ENCODE results near the gene ABCC4. TPM values are rescaled to one million over a fixed set of nuclear protein-coding genes. Genes with fewer than 3 reads are reported as not detected.
A peak's percentile ranks its signal among the peaks of the same experiment; 100 is the strongest.

The ABCC4 gene
- total and polyA plus RNA-seq, 8 donors, result 1.5 to 87.2 (median 29.7) TPM

DNA sequence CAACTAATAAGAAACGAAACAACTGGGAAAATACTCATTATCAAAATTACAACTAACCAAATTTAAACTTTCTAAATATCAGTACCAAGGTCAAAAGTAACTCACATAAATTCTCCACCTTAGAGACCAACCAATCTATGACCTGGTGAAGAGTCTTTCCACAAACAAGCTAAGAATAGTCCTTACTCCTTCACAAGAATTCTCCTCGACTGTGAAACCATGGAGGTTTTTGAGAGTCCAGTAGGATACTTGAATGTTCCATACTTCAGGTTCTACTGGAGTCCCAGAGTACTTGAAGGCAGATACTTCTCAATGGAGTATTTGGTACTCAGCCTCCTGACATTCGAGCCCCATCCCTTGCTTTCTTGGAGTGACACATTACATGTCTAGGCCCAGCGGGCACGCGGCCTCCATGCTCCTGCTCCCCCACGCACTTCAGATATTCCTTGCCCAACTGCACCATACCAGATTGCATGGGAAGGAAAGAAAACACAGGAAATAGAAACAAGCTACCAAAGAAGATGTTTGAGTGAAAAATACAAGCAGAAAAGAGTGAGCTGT is 63.9 kb downstream of the ABCC4 start:
- no peak for TF ChIP-seq POLR2A (IDR thresholded peaks at IDR 0.05)
- no peak for TF ChIP-seq EP300 (IDR thresholded peaks at IDR 0.05)
- no peak for TF ChIP-seq POLR2AphosphoS5 (IDR thresholded peaks at IDR 0.05)
- TF ChIP-seq, protein P1, sequence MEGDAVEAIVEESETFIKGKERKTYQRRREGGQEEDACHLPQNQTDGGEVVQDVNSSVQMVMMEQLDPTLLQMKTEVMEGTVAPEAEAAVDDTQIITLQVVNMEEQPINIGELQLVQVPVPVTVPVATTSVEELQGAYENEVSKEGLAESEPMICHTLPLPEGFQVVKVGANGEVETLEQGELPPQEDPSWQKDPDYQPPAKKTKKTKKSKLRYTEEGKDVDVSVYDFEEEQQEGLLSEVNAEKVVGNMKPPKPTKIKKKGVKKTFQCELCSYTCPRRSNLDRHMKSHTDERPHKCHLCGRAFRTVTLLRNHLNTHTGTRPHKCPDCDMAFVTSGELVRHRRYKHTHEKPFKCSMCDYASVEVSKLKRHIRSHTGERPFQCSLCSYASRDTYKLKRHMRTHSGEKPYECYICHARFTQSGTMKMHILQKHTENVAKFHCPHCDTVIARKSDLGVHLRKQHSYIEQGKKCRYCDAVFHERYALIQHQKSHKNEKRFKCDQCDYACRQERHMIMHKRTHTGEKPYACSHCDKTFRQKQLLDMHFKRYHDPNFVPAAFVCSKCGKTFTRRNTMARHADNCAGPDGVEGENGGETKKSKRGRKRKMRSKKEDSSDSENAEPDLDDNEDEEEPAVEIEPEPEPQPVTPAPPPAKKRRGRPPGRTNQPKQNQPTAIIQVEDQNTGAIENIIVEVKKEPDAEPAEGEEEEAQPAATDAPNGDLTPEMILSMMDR (IDR thresholded peaks at IDR 0.05), result no peak
- Histone ChIP-seq H3K4me1 (peaks cover 0 to 9% (median 5%) of the 10 kb centered on the region in 4 donors), H3K4me3 (no peak overlapping the region), H3K36me3 (no peaks in the 10 kb centered on the region), H3K27ac (no peak overlapping the region), H3K9me3 (no peaks in the 10 kb centered on the region), H3K27me3 (no peaks in the 10 kb centered on the region)
- 87 to 92% (median 90%) methylated on average over 7 of the region's 7 CpGs for WGBS, 5 donors
- no peak for DNase-seq
- intact Hi-C loops (cut with DNase I; ENCODE audit: low total_unique reads), result no loop called here

DNA sequence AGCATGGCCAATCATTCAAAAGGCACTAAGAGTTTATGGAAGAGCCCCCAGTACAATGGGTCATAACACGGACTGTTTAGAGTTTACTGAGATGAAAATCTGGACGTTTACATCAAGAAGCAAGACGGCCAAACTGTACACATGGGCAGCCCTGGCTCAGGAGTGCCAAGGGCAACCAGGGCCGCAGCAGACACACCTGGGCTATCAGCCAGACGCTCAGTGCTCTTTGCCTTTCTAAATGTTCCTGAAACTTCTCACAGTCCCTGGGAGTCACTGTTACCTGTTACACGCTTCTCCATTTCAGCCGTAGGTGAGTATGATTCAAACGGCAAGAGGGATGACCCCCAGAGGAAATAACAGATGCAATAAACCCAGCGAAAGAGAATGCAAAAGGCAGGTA is 64.5 kb downstream of the ABCC4 start:
- Histone ChIP-seq H3K4me3 (no peak overlapping the region), H3K4me1 (peaks cover 0 to 9% (median 5%) of the 10 kb centered on the region in 4 donors), H3K36me3 (no peaks in the 10 kb centered on the region), H3K27ac (no peak overlapping the region), H3K27me3 (no peaks in the 10 kb centered on the region), H3K9me3 (no peaks in the 10 kb centered on the region)
- peak in 1 of 2 donors; percentile 58 for DNase-seq
- no peak for TF ChIP-seq POLR2AphosphoS5 (IDR thresholded peaks at IDR 0.05)
- 42 to 66% (median 61%) methylated on average over 9 of the region's 9 CpGs for WGBS, 5 donors
- intact Hi-C loops (cut with DNase I; ENCODE audit: low total_unique reads), result no loop called here

DNA sequence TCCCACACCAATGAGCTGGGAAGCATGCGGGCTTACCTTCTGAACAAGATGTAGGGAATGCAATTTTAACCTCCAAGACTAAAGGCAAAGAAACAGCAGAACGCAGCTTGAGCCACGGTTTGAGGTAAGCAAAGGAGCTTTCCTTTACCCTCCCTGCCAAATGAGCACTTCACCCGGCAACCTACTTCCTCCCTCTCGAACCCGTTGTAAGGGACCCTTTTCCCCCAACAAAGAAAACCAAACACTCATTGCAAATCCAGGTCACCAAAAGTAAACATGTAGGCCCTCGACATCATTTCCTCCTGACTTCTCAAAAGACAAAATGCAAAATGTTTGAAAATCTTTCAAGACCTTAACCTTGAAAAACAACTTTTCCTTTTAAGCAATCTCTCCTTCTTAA is 65.3 kb downstream of the ABCC4 start:
- TF ChIP-seq POLR2AphosphoS5 (IDR thresholded peaks at IDR 0.05) (no peak), POLR2A (IDR thresholded peaks at IDR 0.05) (no peak), EP300 (IDR thresholded peaks at IDR 0.05) (no peak)
- TF ChIP-seq, protein P1 (IDR thresholded peaks at IDR 0.05), result no peak
- WGBS, 5 donors, result 42 to 50% (median 48%) methylated on average over 7 of the region's 7 CpGs
- no peak overlapping the region for H3K27ac ChIP-seq
- H3K9me3 ChIP-seq, result no peaks in the 10 kb centered on the region
- intact Hi-C loops (cut with DNase I; ENCODE audit: low total_unique reads), result no loop called here
- no peak for DNase-seq
- peaks cover 0 to 9% (median 5%) of the 10 kb centered on the region in 4 donors for H3K4me1 ChIP-seq
- H3K36me3 ChIP-seq, result no peaks in the 10 kb centered on the region
- H3K4me3 ChIP-seq, result no peak overlapping the region
- no peaks in the 10 kb centered on the region for H3K27me3 ChIP-seq

DNA sequence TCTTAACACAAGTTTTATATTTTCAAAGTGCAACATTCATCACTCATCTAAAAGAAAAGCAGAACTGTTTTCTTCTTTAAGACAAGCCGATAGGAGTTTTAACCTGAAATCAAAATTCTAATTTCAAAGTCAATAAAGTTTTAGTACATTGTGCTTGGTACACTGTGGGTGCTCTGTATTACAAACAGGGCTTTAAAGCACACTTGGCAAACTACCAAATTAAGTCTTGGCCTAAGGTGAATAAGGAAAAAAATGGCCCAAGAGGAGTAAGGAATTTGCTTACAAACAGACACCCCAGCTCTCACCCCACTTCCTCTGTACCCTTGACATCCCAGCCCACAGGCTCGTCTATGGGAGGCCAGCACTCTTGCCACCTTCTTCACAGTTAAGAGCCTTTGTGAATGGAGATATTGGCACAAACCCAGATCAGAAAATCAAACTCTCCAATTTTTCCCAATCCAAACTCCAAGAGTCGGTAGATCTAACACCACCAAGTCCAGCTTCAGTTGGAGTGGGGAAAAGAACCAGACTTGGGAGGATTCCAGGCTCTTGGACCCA is 66.0 kb downstream of the ABCC4 start:
- intact Hi-C loops (cut with DNase I; ENCODE audit: low total_unique reads), result no loop called here
- WGBS, 5 donors, result 32 to 39% (median 37%) methylated on average over 3 of the region's 3 CpGs
- peaks cover 0 to 9% (median 5%) of the 10 kb centered on the region in 4 donors for H3K4me1 ChIP-seq
- no peak overlapping the region for H3K4me3 ChIP-seq
- no peak for DNase-seq
- H3K36me3 ChIP-seq, result no peaks in the 10 kb centered on the region
- no peaks in the 10 kb centered on the region for H3K27me3 ChIP-seq
- no peak overlapping the region for H3K27ac ChIP-seq
- TF ChIP-seq EP300 (IDR thresholded peaks at IDR 0.05) (no peak), POLR2A (IDR thresholded peaks at IDR 0.05) (no peak), POLR2AphosphoS5 (IDR thresholded peaks at IDR 0.05) (no peak)
- TF ChIP-seq, protein P1 (IDR thresholded peaks at IDR 0.05), result no peak
- no peaks in the 10 kb centered on the region for H3K9me3 ChIP-seq

DNA sequence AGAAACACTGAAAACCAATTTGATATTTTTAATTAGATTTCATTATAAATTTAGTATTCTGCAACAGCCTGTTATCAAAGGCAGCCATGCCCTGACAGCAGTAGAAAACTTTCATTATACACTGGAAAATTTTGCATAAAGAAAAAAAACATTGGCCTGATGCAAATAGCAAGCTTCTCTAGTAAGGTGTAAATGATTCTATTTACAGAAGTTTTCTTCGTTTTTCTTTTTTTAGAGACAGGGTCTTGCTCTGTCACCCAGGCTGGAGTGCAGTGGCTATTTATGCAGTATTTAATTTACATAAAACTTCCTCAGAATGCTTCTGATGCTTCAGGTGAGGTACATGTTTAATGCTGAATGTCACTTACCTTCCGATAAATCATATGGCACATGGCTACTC is 67.0 kb downstream of the ABCC4 start:
- peaks cover 0 to 9% (median 5%) of the 10 kb centered on the region in 4 donors for H3K4me1 ChIP-seq
- no peaks in the 10 kb centered on the region for H3K27me3 ChIP-seq
- no peaks in the 10 kb centered on the region for H3K36me3 ChIP-seq
- no peak for TF ChIP-seq POLR2AphosphoS5 (IDR thresholded peaks at IDR 0.05)
- TF ChIP-seq EP300 (IDR thresholded peaks at IDR 0.05), result no peak
- TF ChIP-seq POLR2A (IDR thresholded peaks at IDR 0.05), result no peak
- TF ChIP-seq, protein P1 (IDR thresholded peaks at IDR 0.05), result no peak
- WGBS, 5 donors, result 90 to 97% (median 92%) methylated on average over 2 of the region's 2 CpGs
- no peak for DNase-seq
- no peak overlapping the region for H3K27ac ChIP-seq
- intact Hi-C loops (cut with DNase I; ENCODE audit: low total_unique reads), result no loop called here
- H3K4me3 ChIP-seq, result no peak overlapping the region
- no peaks in the 10 kb centered on the region for H3K9me3 ChIP-seq

Measured in stomach (tissue), 9 donors.